Stimulated activated memory B cell treated with anti-CD40 and anti-IgM and Interleukin-4, amounts not matched to agents 10 μg/mL and 1 μg/mL and 100 μg/mL, for 72 hours (primary cell): ENCODE measurements around the gene INPP5B.
"Not testable (repeated sequence)": the region's sequence is repeated elsewhere in the genome, so short reads cannot be mapped to it uniquely, and the experiment has no call there.

ENCODE experiments used
- ATAC-seq: fragments of 150-1000 bp; cut with Tn5 transposase; 2 replicates; pipeline ENCODE4 v1.10.0; 2021
- H3K27ac Mint-ChIP-seq: one replicate; pipeline ENCODE4 v1.8.0; 2022; ENCODE audit warnings: mild to moderate bottlenecking, mixed read lengths
- H3K27me3 Mint-ChIP-seq: one replicate; pipeline ENCODE4 v1.8.0; 2022; ENCODE audit warnings: mixed read lengths
- H3K36me3 Mint-ChIP-seq: one replicate; pipeline ENCODE4 v1.8.0; 2022; ENCODE audit warnings: mixed read lengths
- H3K4me1 Mint-ChIP-seq: one replicate; pipeline ENCODE4 v1.8.0; 2022; ENCODE audit warnings: mixed read lengths
- H3K4me3 Mint-ChIP-seq: one replicate; pipeline ENCODE4 v1.8.0; 2022; ENCODE audit warnings: mild to moderate bottlenecking, moderate library complexity, mixed read lengths
- H3K9me3 Mint-ChIP-seq: one replicate; pipeline ENCODE4 v1.8.0; 2022; ENCODE audit warnings: mixed read lengths

The INPP5B gene

GRCh38 chr1:37907416-37908125, 39.3 kb downstream of the INPP5B start:
- H3K27me3 Mint-ChIP-seq, H3K27ac Mint-ChIP-seq, H3K4me3 Mint-ChIP-seq, ATAC-seq: not testable (repeated sequence)
- H3K36me3 Mint-ChIP-seq = peaks cover 10% of the 10 kb centered on the region
- peaks cover 25% of the 10 kb centered on the region for H3K4me1 Mint-ChIP-seq
- peaks cover 11% of the 10 kb centered on the region for H3K9me3 Mint-ChIP-seq

- Mint-ChIP-seq H3K4me1 (peaks cover 35% of the 10 kb centered on the region), H3K9me3 (peaks cover 11% of the 10 kb centered on the region), H3K36me3 (peaks cover 15% of the 10 kb centered on the region)
- not testable (repeated sequence) for H3K27me3 Mint-ChIP-seq, ATAC-seq, H3K4me3 Mint-ChIP-seq, H3K27ac Mint-ChIP-seq
These were observed 40.3 kb downstream of the INPP5B start for GRCh38 chr1:37906591-37906990.

GRCh38 chr1:37905727-37906126, 41.1 kb downstream of the INPP5B start:
- Mint-ChIP-seq H3K4me3 (no peak overlapping the region), H3K4me1 (peaks cover 44% of the 10 kb centered on the region), H3K27ac (no peak overlapping the region), H3K9me3 (peaks cover 11% of the 10 kb centered on the region), H3K36me3 (peaks cover 20% of the 10 kb centered on the region), H3K27me3 (no peaks in the 10 kb centered on the region)
- ATAC-seq = no peak

GRCh38 chr1:37903921-37904320, 42.9 kb downstream of the INPP5B start:
- H3K4me1 Mint-ChIP-seq = peaks cover 39% of the 10 kb centered on the region
- not testable (repeated sequence) for H3K4me3 Mint-ChIP-seq, H3K27me3 Mint-ChIP-seq, H3K27ac Mint-ChIP-seq, H3K9me3 Mint-ChIP-seq, ATAC-seq
- peaks cover 23% of the 10 kb centered on the region for H3K36me3 Mint-ChIP-seq

GRCh38 chr1:37902983-37903382, 43.9 kb downstream of the INPP5B start:
- Mint-ChIP-seq H3K9me3 (peaks cover 2% of the 10 kb centered on the region), H3K36me3 (peaks cover 23% of the 10 kb centered on the region), H3K27ac (peak overlapping the region; percentile 97), H3K27me3 (no peaks in the 10 kb centered on the region), H3K4me1 (peaks cover 29% of the 10 kb centered on the region), H3K4me3 (no peak overlapping the region)
- ATAC-seq = no peak

GRCh38 chr1:37901893-37902225, 45.0 kb downstream of the INPP5B start:
- no peaks in the 10 kb centered on the region for H3K9me3 Mint-ChIP-seq
- peak overlapping the region; percentile 73 for H3K4me3 Mint-ChIP-seq
- H3K36me3 Mint-ChIP-seq = peaks cover 18% of the 10 kb centered on the region
- H3K27ac Mint-ChIP-seq = peak overlapping the region; percentile 97
- ATAC-seq = no peak
- H3K4me1 Mint-ChIP-seq = peaks cover 27% of the 10 kb centered on the region
- no peaks in the 10 kb centered on the region for H3K27me3 Mint-ChIP-seq

- peak; percentile 92 for ATAC-seq
- Mint-ChIP-seq H3K27me3 (no peaks in the 10 kb centered on the region), H3K4me1 (peaks cover 27% of the 10 kb centered on the region), H3K9me3 (no peaks in the 10 kb centered on the region), H3K4me3 (peak overlapping the region; percentile 73), H3K27ac (peak overlapping the region; percentile 97), H3K36me3 (peaks cover 17% of the 10 kb centered on the region)
These were observed 45.5 kb downstream of the INPP5B start for GRCh38 chr1:37901191-37901892.

GRCh38 chr1:37897563-37897962, 49.3 kb downstream of the INPP5B start:
- not testable (repeated sequence) for H3K27ac Mint-ChIP-seq, H3K27me3 Mint-ChIP-seq, H3K4me3 Mint-ChIP-seq, ATAC-seq, H3K9me3 Mint-ChIP-seq
- H3K4me1 Mint-ChIP-seq = peaks cover 31% of the 10 kb centered on the region
- peaks cover 29% of the 10 kb centered on the region for H3K36me3 Mint-ChIP-seq

- H3K27ac Mint-ChIP-seq = peak overlapping the region; percentile 69
- no peak overlapping the region for H3K4me3 Mint-ChIP-seq
- peaks cover 3% of the 10 kb centered on the region for H3K9me3 Mint-ChIP-seq
- peaks cover 9% of the 10 kb centered on the region for H3K4me1 Mint-ChIP-seq
- H3K27me3 Mint-ChIP-seq = no peaks in the 10 kb centered on the region
- ATAC-seq = no peak
- H3K36me3 Mint-ChIP-seq = peaks cover 22% of the 10 kb centered on the region
These were observed 53.2 kb downstream of the INPP5B start for GRCh38 chr1:37893673-37894072.

GRCh38 chr1:37892151-37893047, 54.5 kb downstream of the INPP5B start:
- Mint-ChIP-seq H3K4me3 (no peak overlapping the region), H3K36me3 (peaks cover 33% of the 10 kb centered on the region), H3K9me3 (peaks cover 3% of the 10 kb centered on the region), H3K27me3 (no peaks in the 10 kb centered on the region), H3K4me1 (peaks cover 9% of the 10 kb centered on the region), H3K27ac (no peak overlapping the region)
- ATAC-seq = no peak

- peaks cover 3% of the 10 kb centered on the region for H3K9me3 Mint-ChIP-seq
- no peak overlapping the region for H3K27ac Mint-ChIP-seq
- H3K4me3 Mint-ChIP-seq = no peak overlapping the region
- H3K27me3 Mint-ChIP-seq = no peaks in the 10 kb centered on the region
- peaks cover 9% of the 10 kb centered on the region for H3K4me1 Mint-ChIP-seq
- ATAC-seq = peak; percentile 31
- peaks cover 50% of the 10 kb centered on the region for H3K36me3 Mint-ChIP-seq
These were observed 56.4 kb downstream of the INPP5B start for GRCh38 chr1:37890378-37891014.

- Mint-ChIP-seq H3K9me3 (no peaks in the 10 kb centered on the region), H3K4me1 (peaks cover under 1% of the 10 kb centered on the region), H3K27me3 (no peaks in the 10 kb centered on the region), H3K36me3 (peaks cover 57% of the 10 kb centered on the region), H3K27ac (no peak overlapping the region), H3K4me3 (no peak overlapping the region)
- no peak for ATAC-seq
These were observed 58.7 kb downstream of the INPP5B start for GRCh38 chr1:37888022-37888700.

- peaks cover 67% of the 10 kb centered on the region for H3K36me3 Mint-ChIP-seq
- H3K4me1 Mint-ChIP-seq = no peaks in the 10 kb centered on the region
- H3K4me3 Mint-ChIP-seq = no peak overlapping the region
- H3K27me3 Mint-ChIP-seq = no peaks in the 10 kb centered on the region
- no peaks in the 10 kb centered on the region for H3K9me3 Mint-ChIP-seq
- ATAC-seq = no peak
- H3K27ac Mint-ChIP-seq = no peak overlapping the region
These were observed 62.7 kb downstream of the INPP5B start for GRCh38 chr1:37884145-37884544.

GRCh38 chr1:37883671-37884070, 63.2 kb downstream of the INPP5B start:
- Mint-ChIP-seq H3K4me3 (no peak overlapping the region), H3K36me3 (peaks cover 67% of the 10 kb centered on the region), H3K27me3 (no peaks in the 10 kb centered on the region), H3K4me1 (no peaks in the 10 kb centered on the region), H3K9me3 (no peaks in the 10 kb centered on the region), H3K27ac (no peak overlapping the region)
- no peak for ATAC-seq
